Renal cortical epithelial cell (primary cell): ENCODE measurements around the gene FBXL13. TPM values are rescaled to one million over a fixed set of nuclear protein-coding genes. Genes with fewer than 3 reads are reported as not detected.
"Not testable (repeated sequence)": the region's sequence is repeated elsewhere in the genome, so short reads cannot be mapped to it uniquely, and the experiment has no call there.

Experiments used
- DNase-seq: peaks from one replicate; pipeline ENCODE4 v3.0.0-alpha.2; 2011; ENCODE audit warnings: low read depth
- total RNA-seq: library from RNA; depleted of rRNA; stranded (reverse); fragments of >200 nt; gene quantifications from 2 replicates; pipeline ENCODE4 v1.2.3, GENCODE V29; 2014

Gene FBXL13
- total RNA-seq, 1 donor from 2014 or later: 4.3 TPM

DNA sequence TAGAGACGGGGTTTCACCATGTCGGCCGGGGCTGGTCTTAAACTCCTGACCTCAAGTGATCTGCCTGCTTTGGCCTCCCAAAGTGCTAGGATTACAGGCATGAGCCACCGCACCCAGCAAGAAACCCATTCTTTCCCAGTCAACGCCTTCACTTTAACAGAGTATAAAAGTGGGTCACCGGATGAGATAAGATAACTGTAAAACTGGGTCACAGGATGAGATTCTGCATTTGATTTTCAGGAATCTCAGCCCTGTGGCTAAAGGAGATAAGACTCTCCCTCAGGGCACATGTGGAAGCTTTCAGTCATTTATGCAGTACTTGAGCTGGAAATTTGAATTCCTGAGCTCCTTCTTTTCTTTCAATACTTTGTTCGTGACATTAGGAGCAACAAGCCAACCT lies 91.0 kb downstream of the FBXL13 start:
- no peak for DNase-seq

DNA sequence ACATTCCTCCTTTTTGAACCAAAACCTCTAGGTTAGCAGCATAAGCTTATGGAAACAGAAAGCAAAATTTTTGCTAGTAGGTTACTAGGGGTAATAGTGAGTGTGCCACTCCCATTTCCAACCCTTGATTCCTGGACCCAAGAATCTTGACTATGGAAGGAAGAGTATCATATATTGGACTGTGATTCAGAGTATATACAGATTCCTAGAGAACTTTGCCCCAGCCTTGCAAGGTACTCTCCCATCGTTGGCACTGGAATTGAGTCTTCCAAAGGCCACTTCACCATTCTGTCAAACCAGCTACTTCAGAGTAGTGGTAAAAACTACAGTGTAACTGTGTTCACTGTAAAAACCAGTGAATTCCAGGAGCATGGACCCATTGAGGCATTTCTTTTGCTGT lies 92.4 kb downstream of the FBXL13 start:
- DNase-seq: no peak

DNA sequence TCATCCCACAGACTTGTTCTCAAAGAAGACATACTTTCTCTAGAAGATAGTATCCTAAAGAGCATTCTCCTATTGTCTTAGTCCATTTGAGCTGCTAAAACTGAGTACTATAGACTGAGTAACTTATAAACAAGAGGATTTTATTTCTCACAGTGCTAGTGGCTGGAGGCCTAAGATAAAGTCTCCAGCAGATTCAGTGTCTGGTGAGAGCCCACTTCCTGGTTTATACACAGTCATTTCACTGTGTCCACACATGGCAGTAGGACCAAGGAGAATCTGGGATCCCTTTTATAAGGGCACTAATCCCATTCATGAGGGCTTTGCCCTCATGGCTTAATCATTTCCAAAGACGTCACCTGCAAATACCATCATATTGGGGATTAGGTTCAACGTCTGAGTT lies 93.1 kb downstream of the FBXL13 start:
- DNase-seq: no peak

DNA sequence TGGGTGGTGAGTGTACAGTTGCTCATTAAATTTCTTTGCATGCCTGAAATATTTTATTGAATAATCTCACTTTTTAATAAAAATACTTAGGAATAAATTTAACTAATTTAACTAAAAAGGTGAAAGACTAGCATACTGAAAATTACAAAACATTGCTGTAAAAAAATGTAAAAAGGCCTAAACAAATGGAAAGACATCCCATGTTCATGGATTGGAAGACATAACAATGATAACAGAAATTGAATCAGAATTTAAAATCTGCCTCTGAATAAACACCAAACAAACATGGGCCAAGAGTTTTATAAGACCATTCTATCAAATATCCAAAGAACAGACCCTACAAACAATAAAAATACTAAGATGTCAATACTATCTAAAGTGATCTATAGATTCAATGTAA lies 94.9 kb downstream of the FBXL13 start:
- DNase-seq: no peak

DNA sequence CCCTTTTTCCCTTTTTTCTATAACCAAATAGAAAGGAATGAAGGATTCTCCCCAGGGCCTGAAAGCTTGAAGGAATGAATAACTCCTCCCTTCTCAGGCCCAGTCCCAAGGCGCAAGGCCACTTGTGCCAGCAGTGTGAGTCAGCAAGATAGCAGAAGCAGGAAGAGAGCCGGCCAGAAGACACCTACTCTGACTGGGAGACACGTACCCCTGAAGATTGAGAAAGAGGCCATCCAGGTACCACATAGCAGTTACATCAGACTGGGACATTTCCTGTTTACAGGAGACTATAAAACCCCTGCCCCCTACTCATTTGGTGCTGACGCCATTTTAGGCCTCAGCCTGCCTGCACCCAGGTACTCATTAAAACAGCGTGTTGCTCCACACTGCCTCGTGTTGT lies 96.3 kb downstream of the FBXL13 start:
- peak; percentile 41 for DNase-seq

DNA sequence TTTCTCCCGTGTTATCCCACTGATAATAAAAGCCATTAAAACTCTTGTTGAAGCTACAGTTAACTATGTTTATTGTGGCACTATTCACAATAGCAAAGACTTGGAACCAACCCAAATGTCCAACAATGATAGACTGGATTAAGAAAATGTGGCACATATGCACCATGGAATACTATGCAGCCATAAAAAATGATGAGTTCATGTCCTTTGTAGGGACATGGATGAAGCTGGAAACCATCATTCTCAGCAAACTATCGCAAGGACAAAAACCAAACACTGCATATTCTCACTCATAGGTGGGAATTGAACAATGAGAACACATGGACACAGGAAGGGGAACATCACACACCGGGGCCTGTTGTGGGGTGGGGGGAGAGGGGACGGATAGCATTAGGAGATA lies 97.0 kb downstream of the FBXL13 start:
- DNase-seq: not testable (repeated sequence)

DNA sequence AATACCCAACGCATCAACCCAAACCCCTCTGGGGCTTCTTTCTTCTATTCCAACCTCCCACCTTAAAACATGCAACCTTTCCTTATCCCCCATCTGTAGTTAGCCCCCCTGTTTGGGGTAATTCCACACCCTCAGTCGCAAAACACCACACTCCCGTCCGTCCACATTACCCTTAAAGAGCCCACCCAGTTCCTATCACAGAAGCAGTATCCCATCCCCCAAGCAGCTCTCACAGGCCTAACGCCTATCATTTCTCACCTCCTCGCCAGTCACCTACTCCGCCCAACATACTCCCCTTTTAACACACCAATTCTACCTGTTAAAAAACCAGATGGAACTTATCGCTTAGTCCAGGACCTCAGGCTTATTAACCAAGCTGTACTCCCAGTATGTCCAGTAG lies 98.1 kb downstream of the FBXL13 start:
- no peak for DNase-seq

DNA sequence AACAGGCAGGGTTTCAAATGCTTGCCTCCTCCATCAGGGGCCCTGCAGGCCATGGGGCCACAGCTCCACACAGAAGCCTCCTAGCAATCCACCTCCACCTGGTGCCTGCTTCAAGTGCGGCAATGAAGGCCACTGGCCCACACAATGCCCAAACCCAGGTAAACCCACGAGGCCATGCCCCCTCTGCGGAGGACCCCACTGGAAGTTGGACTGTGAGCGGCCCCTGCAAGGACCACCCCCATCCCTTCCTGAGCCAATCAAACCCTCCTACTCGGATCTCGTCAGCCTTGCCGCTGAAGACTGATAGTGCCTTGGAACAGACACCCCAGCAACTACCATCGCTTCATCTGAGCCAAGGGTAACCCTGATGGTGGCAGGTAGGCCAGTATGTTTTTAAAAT lies 98.7 kb downstream of the FBXL13 start:
- no peak for DNase-seq

DNA sequence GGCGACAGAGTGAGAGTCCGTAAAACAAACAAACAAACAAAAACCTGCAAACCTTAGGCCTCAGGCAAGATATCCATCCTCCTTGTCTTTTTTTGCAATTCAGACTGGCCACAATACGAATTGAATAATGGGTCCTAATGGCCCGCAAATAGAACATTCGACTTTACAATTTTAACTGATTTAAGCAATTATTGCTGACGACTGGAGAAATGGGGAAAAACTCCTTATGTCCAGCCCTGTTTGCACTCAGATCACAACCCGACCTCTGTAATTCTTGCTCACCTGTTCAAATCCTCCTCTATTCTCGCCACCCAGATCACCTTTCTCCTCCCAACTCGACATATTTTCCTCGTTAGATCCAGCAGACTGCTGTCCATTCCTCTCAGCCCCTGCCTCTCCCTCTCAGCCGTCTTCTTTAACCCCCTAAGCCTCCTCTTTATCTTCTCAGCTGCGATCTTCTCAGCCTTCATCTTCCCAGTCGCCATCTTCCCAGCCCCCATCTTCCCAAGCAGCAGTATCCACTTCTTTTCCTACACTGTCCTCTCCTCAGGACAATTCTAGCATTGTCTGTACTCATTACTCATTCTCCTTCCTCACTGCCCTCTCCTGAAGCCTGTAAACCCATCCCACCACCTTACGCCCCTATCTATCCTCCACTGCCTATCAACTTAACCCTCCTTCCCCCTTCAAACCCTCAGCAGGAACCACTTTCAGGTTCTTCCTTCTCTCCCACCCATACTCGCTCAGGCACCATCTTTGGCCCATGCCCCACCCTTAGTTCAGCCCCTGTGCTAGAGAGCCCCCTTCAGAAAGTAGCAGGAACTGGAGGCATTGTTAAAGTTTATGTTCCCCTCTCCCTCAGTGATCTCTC lies 100.0 kb downstream of the FBXL13 start:
- no peak for DNase-seq

DNA sequence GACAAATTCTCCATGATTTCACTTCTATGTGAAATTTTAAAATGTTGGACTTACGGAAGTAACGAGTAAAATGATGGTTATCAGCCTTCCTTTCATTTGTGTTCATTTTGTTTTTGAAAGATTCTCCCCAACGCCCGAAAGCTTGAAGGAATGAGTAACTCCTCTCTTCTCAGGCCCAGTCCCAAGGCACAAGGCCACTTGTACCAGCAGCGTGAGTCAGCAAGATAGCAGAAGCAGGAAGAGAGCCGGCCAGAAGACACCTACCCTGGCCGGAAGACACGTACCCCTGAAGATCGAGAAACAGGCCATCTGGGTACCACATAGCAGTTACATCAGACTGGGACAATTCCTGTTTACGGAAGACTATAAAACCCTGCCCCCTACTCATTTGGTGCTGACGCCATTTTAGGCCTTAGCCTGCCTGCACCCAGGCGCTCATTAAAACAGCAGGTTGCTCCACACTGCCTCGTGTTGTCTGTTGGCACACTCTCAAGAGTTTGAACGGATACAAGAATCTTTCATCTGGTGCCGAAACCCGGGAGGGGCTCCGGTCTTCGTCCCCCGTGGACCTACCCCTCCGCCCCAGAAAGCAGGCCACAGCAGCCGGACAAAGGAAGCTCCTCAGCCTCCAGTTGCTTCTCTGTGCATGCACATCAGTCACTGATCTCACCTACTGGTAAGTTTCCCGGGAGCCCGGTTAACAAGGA lies 101.3 kb downstream of the FBXL13 start:
- no peak for DNase-seq

DNA sequence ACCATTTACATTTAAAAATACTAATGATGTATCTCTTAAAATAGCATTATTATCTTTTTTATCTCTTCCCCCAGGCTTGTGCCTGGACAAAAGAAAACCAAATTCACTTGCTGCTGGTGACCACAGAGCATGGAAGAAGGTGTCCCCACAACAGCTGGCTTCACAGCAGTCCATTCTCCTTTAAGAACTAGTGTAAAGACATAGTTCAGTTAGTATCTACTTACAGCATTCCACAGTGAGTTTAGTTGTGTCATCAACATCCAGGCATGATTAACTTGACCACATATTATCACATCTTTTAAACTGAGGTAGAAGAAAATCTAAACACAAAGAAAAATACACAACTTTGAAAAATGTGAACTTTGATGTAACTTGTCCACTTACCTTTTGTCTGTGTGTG lies 106.8 kb downstream of the FBXL13 start:
- peak; percentile 50 for DNase-seq

DNA sequence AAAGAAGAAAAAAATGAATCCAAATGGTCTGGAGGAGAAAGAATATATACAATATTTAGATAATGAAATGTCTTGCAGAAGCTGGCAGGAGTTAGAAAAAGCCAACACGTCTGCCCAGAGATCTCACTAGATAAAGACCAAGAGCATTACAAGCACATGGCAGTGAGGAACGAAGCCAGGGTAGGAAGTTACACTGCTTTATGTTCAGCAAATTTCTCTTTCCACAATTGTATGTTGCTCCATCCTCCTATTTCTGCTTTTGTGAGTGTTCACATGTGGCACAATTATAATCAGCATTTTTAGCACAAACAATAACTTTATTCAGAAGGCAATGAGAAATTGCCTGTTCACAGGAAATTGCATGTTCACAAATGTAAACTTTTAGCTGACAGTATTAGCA lies 108.1 kb downstream of the FBXL13 start:
- DNase-seq: no peak

DNA sequence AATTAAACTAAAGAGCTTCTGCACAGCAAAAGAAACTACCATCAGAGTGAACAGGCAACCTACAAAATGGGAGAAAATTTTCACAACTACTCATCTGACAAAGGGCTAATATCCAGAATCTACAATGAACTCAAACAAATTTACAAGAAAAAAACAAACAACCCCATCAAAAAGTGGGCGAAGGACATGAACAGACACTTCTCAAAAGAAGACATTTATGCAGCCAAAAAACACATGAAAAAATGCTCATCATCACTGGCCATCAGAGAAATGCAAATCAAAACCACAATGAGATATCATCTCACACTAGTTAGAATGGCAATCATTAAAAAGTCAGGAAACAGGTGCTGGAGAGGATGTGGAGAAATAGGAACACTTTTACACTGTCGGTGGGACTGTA lies 112.6 kb downstream of the FBXL13 start:
- not testable (repeated sequence) for DNase-seq

DNA sequence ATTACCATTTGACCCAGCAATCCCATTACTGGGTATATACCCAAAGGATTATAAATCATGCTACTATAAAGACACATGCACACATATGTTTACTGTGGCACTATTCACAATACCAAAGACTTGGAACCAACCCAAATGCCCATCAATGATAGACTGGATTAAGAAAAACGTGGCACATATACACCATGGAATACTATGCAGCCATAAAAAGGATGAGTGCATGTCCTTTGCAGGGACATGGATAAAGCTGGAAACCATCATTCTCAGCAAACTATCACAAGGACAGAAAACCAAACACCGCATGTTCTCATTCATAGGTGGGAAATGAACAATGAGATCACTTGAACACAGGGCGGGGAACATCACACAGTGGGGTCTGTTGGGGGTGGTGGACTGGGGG lies 116.6 kb downstream of the FBXL13 start:
- DNase-seq: not testable (repeated sequence)

DNA sequence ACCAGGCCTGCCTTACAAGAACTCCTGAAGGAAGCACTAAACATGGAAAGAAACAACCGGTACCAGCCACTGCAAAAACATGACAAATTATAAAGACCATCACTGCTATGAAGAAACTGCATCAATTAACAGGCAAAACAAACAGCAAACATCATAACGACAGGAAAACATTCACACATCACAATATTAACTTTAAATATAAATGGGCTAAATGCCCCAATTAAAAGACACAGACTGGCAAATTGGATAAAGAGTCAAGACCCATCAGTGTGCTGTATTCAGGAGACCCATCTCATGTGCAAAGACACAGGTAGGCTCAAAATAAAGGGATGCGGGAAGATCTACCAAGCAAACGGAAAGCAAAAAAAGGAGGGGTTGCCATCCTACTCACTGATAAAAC lies 120.2 kb downstream of the FBXL13 start:
- not testable (repeated sequence) for DNase-seq

DNA sequence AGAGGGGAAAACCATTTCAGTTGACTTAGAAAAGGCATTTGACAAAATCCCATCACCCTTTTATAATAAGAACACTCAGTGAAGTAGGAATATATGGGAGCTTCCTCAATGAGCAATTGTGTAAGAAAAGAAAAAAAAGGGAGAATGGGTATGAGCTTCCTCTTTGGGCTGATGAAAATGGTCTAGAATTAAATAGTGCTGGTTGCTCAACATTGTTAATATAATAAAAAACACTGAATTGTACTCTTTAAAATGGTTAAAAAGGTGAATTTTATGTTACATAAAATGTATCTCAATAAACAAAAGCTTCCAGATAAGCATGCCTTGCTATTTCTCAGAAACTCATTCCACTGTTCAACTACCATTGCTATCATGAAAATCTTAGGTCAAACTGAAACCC lies 121.2 kb downstream of the FBXL13 start:
- DNase-seq: no peak

DNA sequence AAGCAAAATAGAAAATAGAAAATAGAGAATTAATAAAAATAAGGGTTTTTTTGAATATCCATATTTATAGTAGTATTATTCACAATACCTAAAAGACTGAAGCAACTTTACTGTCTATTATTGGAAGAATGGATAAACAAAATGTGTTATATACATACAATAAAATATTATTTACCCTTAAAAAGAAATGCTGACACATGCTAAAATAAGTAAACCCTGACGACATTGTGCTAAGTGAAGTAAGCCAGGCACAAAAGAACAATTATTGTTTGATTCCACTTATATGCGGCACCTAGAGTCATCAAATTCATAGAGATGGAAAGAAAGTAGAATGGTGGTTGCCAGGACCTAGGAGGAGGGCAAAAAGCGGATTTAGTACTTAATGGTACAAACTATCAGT lies 122.8 kb downstream of the FBXL13 start:
- DNase-seq: no peak

DNA sequence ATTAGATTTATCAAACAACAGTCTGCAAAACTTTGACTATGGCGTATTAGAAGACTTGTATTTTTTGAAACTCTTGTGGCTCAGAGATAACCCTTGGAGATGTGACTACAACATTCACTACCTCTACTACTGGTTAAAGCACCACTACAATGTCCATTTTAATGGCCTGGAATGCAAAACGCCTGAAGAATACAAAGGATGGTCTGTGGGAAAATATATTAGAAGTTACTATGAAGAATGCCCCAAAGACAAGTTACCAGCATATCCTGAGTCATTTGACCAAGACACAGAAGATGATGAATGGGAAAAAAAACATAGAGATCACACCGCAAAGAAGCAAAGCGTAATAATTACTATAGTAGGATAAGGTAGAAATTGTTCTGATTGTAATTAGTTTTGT lies 130.4 kb downstream of the FBXL13 start:
- no peak for DNase-seq

DNA sequence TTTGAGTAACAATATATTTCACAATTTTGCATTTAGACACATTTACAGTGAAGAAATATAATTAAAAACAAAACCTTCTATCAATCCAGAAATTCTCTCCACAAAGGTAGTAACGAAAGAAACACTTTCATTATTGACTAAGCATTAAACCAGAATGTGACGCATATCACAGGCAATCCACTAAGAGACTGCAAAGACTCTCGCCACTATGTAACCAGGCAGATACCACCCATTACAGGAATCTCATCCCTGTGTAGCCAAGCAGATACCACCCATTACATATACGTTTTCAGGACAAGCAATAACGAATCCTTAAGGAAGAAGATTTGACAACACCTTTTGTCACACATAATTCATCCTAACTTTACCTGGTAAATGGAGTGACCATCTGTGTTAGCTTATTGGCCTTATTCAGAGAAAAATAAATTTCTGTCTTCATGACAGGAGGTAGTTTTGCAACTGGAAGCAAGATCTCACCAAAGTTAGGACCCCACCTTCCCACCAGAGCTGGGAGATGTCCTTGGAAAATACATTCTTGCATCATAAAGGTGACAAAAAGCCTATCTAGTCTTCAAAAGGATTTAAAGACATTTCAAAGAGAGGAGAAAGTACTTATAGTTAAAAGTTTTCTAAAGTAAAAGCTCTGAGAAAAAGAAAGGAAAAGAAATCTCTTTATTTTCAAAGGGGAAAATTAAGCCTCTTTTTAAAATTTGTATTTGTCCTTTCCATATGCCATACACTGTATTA lies 131.0 kb downstream of the FBXL13 start:
- DNase-seq: no peak

DNA sequence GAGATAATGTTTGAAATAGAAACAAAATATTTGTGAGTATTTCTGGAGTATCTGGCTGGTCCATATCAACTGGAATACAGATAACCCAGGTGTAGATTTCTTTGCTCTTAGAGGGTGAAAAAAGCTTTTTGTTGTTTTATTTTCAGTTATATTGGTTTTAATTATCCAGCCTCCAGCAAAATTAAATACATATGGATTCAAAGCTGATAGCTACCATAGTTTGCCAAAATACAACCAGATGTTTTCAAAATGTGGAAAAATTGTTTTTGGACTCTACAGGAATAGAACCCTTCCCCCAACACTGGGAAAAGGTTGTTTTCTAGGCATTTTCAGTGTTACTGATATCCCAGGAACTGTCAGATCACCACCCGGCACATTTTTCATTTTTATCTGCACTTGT lies 131.7 kb downstream of the FBXL13 start:
- DNase-seq: no peak

DNA sequence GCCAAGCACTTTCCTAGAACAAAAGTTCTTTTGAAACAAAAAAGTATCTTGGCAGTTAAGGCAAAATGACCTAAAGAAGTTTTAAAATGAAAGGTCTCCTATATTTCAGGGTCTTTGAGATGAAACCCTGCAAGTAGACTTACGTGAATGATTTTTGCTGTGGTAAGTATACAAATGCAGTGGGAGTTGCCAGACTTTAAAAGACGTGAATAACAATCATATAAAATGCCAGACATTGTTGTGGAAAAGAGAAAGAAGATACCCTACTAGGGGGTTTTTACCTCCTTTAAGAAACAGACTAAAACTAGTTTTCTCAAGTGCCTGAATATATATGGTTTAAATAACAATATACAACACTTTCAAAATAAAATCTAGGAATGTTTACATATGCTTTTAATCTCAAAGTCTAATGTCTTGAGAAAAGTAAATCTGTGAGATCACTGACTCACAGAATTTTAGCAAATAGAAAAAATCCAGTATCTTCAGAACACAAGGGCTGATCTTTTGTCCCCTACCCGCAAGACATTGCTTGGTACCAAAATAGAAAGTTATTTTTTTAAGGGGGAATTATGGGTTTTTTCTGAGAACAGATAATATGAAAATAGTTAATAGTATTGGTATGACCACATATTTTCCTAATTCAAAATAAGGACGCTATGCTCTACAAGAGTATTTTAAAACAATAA lies 132.3 kb downstream of the FBXL13 start:
- no peak for DNase-seq

DNA sequence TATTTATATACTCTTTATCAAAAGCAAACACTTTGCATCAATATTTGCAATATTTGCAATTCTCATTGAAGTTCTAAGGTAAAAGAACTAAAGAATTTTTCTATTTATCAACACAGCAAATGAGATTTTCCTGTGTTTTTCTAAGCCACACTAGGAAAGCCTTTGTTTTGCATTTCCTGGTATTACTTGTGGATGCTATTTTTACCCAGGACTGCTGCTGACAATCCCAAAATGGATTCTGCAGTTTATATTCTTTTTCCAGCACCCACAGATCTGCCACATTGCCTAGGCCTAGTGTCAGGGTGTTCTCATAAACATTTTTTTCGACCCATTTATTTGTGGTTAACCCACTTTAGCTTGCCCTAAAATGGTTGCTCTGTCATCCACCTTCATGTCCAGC lies 135.9 kb downstream of the FBXL13 start:
- no peak for DNase-seq
